IMR-90 (cell line): Measurements from ENCODE around the gene SLC37A1. TPM values are rescaled to one million over a fixed set of nuclear protein-coding genes. Genes with fewer than 3 reads are reported as not detected.

Source experiments
- ATAC-seq: fragments of 200-7000 bp; cut with Tn5 transposase; 2 replicates; pipeline ENCODE4 v1.9.1; 2020; ENCODE audit warnings: low read depth, mild to moderate bottlenecking, moderate library complexity
- BruUV-seq: library from RNA; stranded (reverse); fragments of 400-500 nt; replicated peaks from 2 replicates; lab custom pipeline; 2021; lab: Mats Ljungman, UMichigan
- CTCF ChIA-PET: fragments of 300-600 bp; formaldehyde crosslinking; extraction: SDS; loops from one replicate; lab custom pipeline; 2021; ENCODE audit warnings: antibody characterized with exemption; lab: Yijun Ruan, JAX
- POLR2A ChIA-PET: fragments of 300-600 bp; sonication (Branson Sonifier 250); formaldehyde crosslinking; loops from one replicate; lab custom pipeline; 2022; ENCODE audit warnings: antibody characterized with exemption; ENCODE audit not compliant: unreplicated experiment; lab: Charles Lee
- DNase-seq: peaks from one replicate; pipeline ENCODE4 v3.0.0; 2013
- H2AFZ ChIP-seq: replicated peaks from 2 replicates; pipeline ENCODE3; 2013; ENCODE audit warnings: low read length, mild to moderate bottlenecking; ENCODE audit not compliant: poor library complexity
- H2AK5ac ChIP-seq: 2 replicates; pipeline ENCODE4 v1.6.1; 2013; ENCODE audit warnings: low read depth, low read length, inconsistent platforms
- H2AK9ac ChIP-seq: replicated peaks from 2 replicates; pipeline ENCODE3; 2013; ENCODE audit warnings: mild to moderate bottlenecking, low read depth, low read length, moderate library complexity; ENCODE audit not compliant: poor library complexity
- H2BK120ac ChIP-seq: 2 replicates; pipeline ENCODE4 v1.6.1; 2013; ENCODE audit warnings: low read depth, low read length, inconsistent platforms
- H2BK15ac ChIP-seq: 3 replicates; pipeline ENCODE4 v1.6.1; 2013; ENCODE audit warnings: low read depth, low read length, inconsistent platforms
- H2BK20ac ChIP-seq: 2 replicates; pipeline ENCODE4 v1.6.1; 2013; ENCODE audit warnings: low read depth, mild to moderate bottlenecking, inconsistent platforms, low read length, moderate library complexity
- H2BK5ac ChIP-seq: 2 replicates; pipeline ENCODE4 v1.6.1; 2013; ENCODE audit warnings: mild to moderate bottlenecking, low read depth, low read length, inconsistent platforms; ENCODE audit not compliant: poor library complexity, severe bottlenecking
- H3K14ac ChIP-seq: replicated peaks from 2 replicates; pipeline ENCODE4 v1.6.1; 2013; ENCODE audit warnings: low read depth, low read length, inconsistent platforms
- H3K18ac ChIP-seq: 2 replicates; pipeline ENCODE4 v1.6.1; 2013; ENCODE audit warnings: low read depth, low read length, control low read depth
- H3K23ac ChIP-seq: 2 replicates; pipeline ENCODE4 v1.6.1; 2013; ENCODE audit warnings: low read depth, low read length, inconsistent platforms
- H3K27ac ChIP-seq: 2 replicates; pipeline ENCODE4 v1.5.1; 2013; ENCODE audit warnings: mild to moderate bottlenecking, control low read depth, low read length; ENCODE audit not compliant: insufficient read depth
- H3K27me3 ChIP-seq: 2 replicates; pipeline ENCODE4 v1.6.1; 2013; ENCODE audit warnings: low read length; ENCODE audit not compliant: control insufficient read depth, insufficient read depth
- H3K36me3 ChIP-seq: 2 replicates; pipeline ENCODE4 v1.6.1; 2013; ENCODE audit warnings: low read length, mixed read lengths; ENCODE audit not compliant: control insufficient read depth, insufficient read depth
- H3K4ac ChIP-seq: 2 replicates; pipeline ENCODE4 v1.6.1; 2013; ENCODE audit warnings: low read depth, low read length, inconsistent platforms
- H3K4me1 ChIP-seq: 2 replicates; pipeline ENCODE4 v1.6.1; 2013; ENCODE audit warnings: low read length, mixed read lengths; ENCODE audit not compliant: control insufficient read depth, insufficient read depth
- H3K4me2 ChIP-seq: 2 replicates; pipeline ENCODE4 v1.6.1; 2013; ENCODE audit warnings: low read depth, mild to moderate bottlenecking, control low read depth, low read length, moderate library complexity
- H3K4me3 ChIP-seq: 2 replicates; pipeline ENCODE4 v1.5.1; 2013; ENCODE audit warnings: low read depth, mild to moderate bottlenecking, control low read depth, low read length, moderate library complexity; ENCODE audit not compliant: insufficient read depth
- H3K56ac ChIP-seq: 2 replicates; pipeline ENCODE4 v1.6.1; 2013; ENCODE audit warnings: low read length, inconsistent platforms; ENCODE audit not compliant: insufficient read depth; ENCODE audit errors: extremely low read depth
- H3K79me1 ChIP-seq, 2 experiments: 2 replicates each; pipeline ENCODE4 v1.6.1; 2013; ENCODE audit warnings: low read length in 2 of 2, inconsistent platforms in 1 of 2, low read depth in 1 of 2
- H3K9ac ChIP-seq: 2 replicates; pipeline ENCODE4 v1.6.1; 2013; ENCODE audit warnings: low read depth, low read length, control low read depth
- H3K9me1 ChIP-seq: 2 replicates; pipeline ENCODE4 v1.6.1; 2013; ENCODE audit warnings: low read length, inconsistent platforms; ENCODE audit not compliant: insufficient read depth
- H3K9me3 ChIP-seq: 2 replicates; pipeline ENCODE4 v1.6.1; 2013; ENCODE audit warnings: low read length; ENCODE audit not compliant: control insufficient read depth, insufficient read depth
- H4K20me1 ChIP-seq: 2 replicates; pipeline ENCODE4 v1.6.1; 2013; ENCODE audit warnings: low read length, inconsistent platforms; ENCODE audit not compliant: insufficient read depth
- H4K5ac ChIP-seq: 2 replicates; pipeline ENCODE4 v1.6.1; 2013; ENCODE audit warnings: mild to moderate bottlenecking, low read depth, low read length, control low read depth
- H4K8ac ChIP-seq, 2 experiments: 2 replicates each; pipeline ENCODE4 v1.6.1; 2013; ENCODE audit warnings: low read depth in 2 of 2, low read length in 2 of 2, control low read depth in 1 of 2, inconsistent platforms in 1 of 2
- H4K91ac ChIP-seq: 2 replicates; pipeline ENCODE4 v1.6.1; 2013; ENCODE audit warnings: low read depth, low read length, inconsistent platforms; ENCODE audit not compliant: insufficient read depth
- BHLHE40 ChIP-seq: fragments of 150-350 bp; IDR thresholded peaks from 2 replicates; pipeline ENCODE4 v1.6.1; 2016; ENCODE audit warnings: mild to moderate bottlenecking, low read depth, low read length
- CHD1 ChIP-seq: IDR thresholded peaks from 2 replicates; pipeline ENCODE4 v1.6.1; 2012; ENCODE audit warnings: low read depth, low read length, improper control_type of control experiment
- CTCF ChIP-seq: conservative IDR thresholded peaks from 2 replicates; pipeline ENCODE4 v1.5.1; 2012; ENCODE audit warnings: mild to moderate bottlenecking, low read depth, low read length, improper control_type of control experiment
- ELK1 ChIP-seq: fragments of 150-350 bp; IDR thresholded peaks from 2 replicates; pipeline ENCODE4 v1.6.1; 2016; ENCODE audit warnings: low read depth, mild to moderate bottlenecking, low read length, moderate library complexity, borderline replicate concordance
- MAFK ChIP-seq: IDR thresholded peaks from 2 replicates; pipeline ENCODE4 v1.6.1; 2012; ENCODE audit warnings: low read depth, low read length, improper control_type of control experiment
- NFE2L2 ChIP-seq: fragments of 150-350 bp; IDR thresholded peaks from 2 replicates; pipeline ENCODE4 v1.6.1; 2016; ENCODE audit warnings: low read depth, mild to moderate bottlenecking, low read length
- POLR2A ChIP-seq: IDR thresholded peaks from 2 replicates; pipeline ENCODE4 v1.6.1; 2012; ENCODE audit warnings: mild to moderate bottlenecking, low read depth, low read length
- RFX5 ChIP-seq: IDR thresholded peaks from 2 replicates; pipeline ENCODE4 v1.8.0; 2012; ENCODE audit warnings: low read depth, mild to moderate bottlenecking, low read length, moderate library complexity
- SMC3 ChIP-seq: fragments of 150-350 bp; IDR thresholded peaks from 2 replicates; pipeline ENCODE4 v1.6.1; 2016; ENCODE audit warnings: low read depth, mild to moderate bottlenecking, antibody characterized with exemption, low read length, moderate library complexity
- whole genome bisulfite sequencing, 2 experiments: methylation state at CpG; one replicate each; pipeline versions ENCODE4 v1.1.5 to v1.1.7; 2013; ENCODE audit warnings: missing lambda C conversion rate in 2 of 2; ENCODE audit not compliant: insufficient read length in 1 of 2; ENCODE audit errors: extremely low coverage in 2 of 2; 5-methylcytosine and 5-hydroxymethylcytosine counted together
- dilution Hi-C: fragments of 300-500 bp; cut with HindIII; formaldehyde crosslinking; loops from one replicate; pipeline ENCODE4 v1.14.3; 2018; ENCODE audit warnings: low sequenced_read_pairs; ENCODE audit not compliant: unreplicated experiment
- in situ Hi-C: fragments of 300-500 bp; cut with MboI; formaldehyde crosslinking; loops from 3 replicates; pipeline ENCODE4 v1.14.3; 2019; ENCODE audit warnings: low sequenced_read_pairs, inconsistent platforms, mixed read lengths
- intact Hi-C: fragments of 100-400 bp; cut with micrococcal nuclease; formaldehyde crosslinking; loops from 2 replicates; pipeline ENCODE4 v1.10.0; 2022
- polyA plus RNA-seq, 3 experiments: library from polyadenylated mRNA; depleted of rRNA; stranded (reverse); fragments of >200 nt; gene quantifications; 2 replicates each; pipeline ENCODE4 v1.2.3, GENCODE V29; 2012; ENCODE audit warnings: low replicate concordance in 1 of 3
- total RNA-seq: library from RNA; depleted of rRNA; stranded (reverse); fragments of >200 nt; gene quantifications from 2 replicates; pipeline ENCODE4 v1.2.3, GENCODE V29; 2012
- TF ChIP-seq, protein P1 (sequence below): fragments of 150-350 bp; IDR thresholded peaks from 2 replicates; pipeline ENCODE4 v1.6.1; 2017; ENCODE audit warnings: mild to moderate bottlenecking, antibody characterized with exemption, low read length, low read depth

Gene SLC37A1
- total and polyA plus RNA-seq, 2 of the 4 experiments (the other 2 are of a cell fraction), result 0.36 to 0.48 TPM

GRCh38 chr21:42521384-42521783 lies 7.7 kb downstream of the SLC37A1 start:
- Histone ChIP-seq H4K8ac (no peak overlapping the region), H3K36me3 (no peaks in the 10 kb centered on the region), H2AK9ac (no peak overlapping the region), H3K56ac (no peak overlapping the region), H3K18ac (no peak overlapping the region), H3K4me1 (peaks cover 6% of the 10 kb centered on the region; the same call in 1 of the 2 replicates), H3K9me3 (no peaks in the 10 kb centered on the region), H3K27me3 (peaks cover 25% of the 10 kb centered on the region), H2BK15ac (no peak overlapping the region), H3K9ac (no peak overlapping the region), H3K4ac (no peak overlapping the region), H4K20me1 (no peaks in the 10 kb centered on the region; the same call in 1 of the 2 replicates), H4K5ac (no peak overlapping the region), H2AK5ac (no peak overlapping the region), H2AFZ (no peak overlapping the region), H3K27ac (no peak overlapping the region), H3K79me1 (no peaks in the 10 kb centered on the region), H3K4me2 (no peak overlapping the region), H4K91ac (no peak overlapping the region), H2BK120ac (no peak overlapping the region), H3K4me3 (no peak overlapping the region), H3K14ac (no peak overlapping the region), H3K9me1 (peaks cover 2% of the 10 kb centered on the region; the same call in 1 of the 2 replicates), H3K23ac (no peak overlapping the region), H2BK5ac (no peak overlapping the region), H2BK20ac (no peak overlapping the region)
- intact Hi-C loops (no loop called here), dilution Hi-C loops (no loop called here), in situ Hi-C loops (no loop called here)
- DNase-seq (no peak), ATAC-seq (no peak)
- CTCF ChIA-PET, result no interaction called here
- BruUV-seq, result no TSS peak
- POLR2A ChIA-PET, result no interaction called here
- WGBS, 2 experiments, result no CpG with 5 or more reads among the region's 1 CpG
- TF ChIP-seq, protein P1, sequence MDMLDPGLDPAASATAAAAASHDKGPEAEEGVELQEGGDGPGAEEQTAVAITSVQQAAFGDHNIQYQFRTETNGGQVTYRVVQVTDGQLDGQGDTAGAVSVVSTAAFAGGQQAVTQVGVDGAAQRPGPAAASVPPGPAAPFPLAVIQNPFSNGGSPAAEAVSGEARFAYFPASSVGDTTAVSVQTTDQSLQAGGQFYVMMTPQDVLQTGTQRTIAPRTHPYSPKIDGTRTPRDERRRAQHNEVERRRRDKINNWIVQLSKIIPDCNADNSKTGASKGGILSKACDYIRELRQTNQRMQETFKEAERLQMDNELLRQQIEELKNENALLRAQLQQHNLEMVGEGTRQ, result no peak
- TF ChIP-seq ELK1, result no peak
- no peak for TF ChIP-seq CHD1
- no peak for TF ChIP-seq SMC3
- no peak for TF ChIP-seq MAFK
- TF ChIP-seq NFE2L2, result no peak
- TF ChIP-seq BHLHE40, result no peak
- TF ChIP-seq POLR2A, result no peak
- TF ChIP-seq CTCF, result no peak
- no peak for TF ChIP-seq RFX5
